Lung (tissue), 12 donors: ENCODE results near the gene GGNBP2. TPM values are rescaled to one million over a fixed set of nuclear protein-coding genes. Genes with fewer than 3 reads are reported as not detected.

Experiments
- ATAC-seq: fragments of 200-7000 bp; cut with Tn5 transposase; one replicate; pipeline ENCODE4 v1.9.1; 2020; ENCODE audit warnings: moderate number of reproducible peaks; ENCODE audit not compliant: insufficient read depth, low FRiP score
- DNase-seq, 3 donors: peaks; one replicate each; pipeline ENCODE4 v3.0.0-alpha.2; 2013 to 2017
- H3K27ac ChIP-seq, 2 donors: one replicate each; pipeline ENCODE4 v1.5.1; 2013; ENCODE audit warnings: mild to moderate bottlenecking in 2 of 2, moderate library complexity in 2 of 2, control low read depth in 1 of 2, inconsistent platforms in 1 of 2, low read depth in 1 of 2, low read length in 1 of 2
- H3K27me3 ChIP-seq, 3 donors: one replicate each; pipeline ENCODE4 v1.5.1; 2013; ENCODE audit warnings: low read length in 2 of 3; ENCODE audit not compliant: control insufficient read depth in 3 of 3, insufficient read depth in 3 of 3
- H3K36me3 ChIP-seq, 4 donors: one replicate each; pipeline ENCODE4 v1.5.1; 2013; ENCODE audit warnings: low read length in 4 of 4, mild to moderate bottlenecking in 1 of 4, moderate library complexity in 1 of 4; ENCODE audit not compliant: control insufficient read depth in 4 of 4, insufficient read depth in 4 of 4
- H3K4me1 ChIP-seq, 5 donors: one replicate each; pipeline ENCODE4 v1.5.1; 2013; ENCODE audit warnings: low read length in 5 of 5, mild to moderate bottlenecking in 2 of 5, moderate library complexity in 1 of 5; ENCODE audit not compliant: control insufficient read depth in 5 of 5, insufficient read depth in 5 of 5
- H3K4me3 ChIP-seq: one replicate; pipeline ENCODE4 v1.5.1; 2013; ENCODE audit warnings: mild to moderate bottlenecking, control low read depth, moderate library complexity
- H3K9ac ChIP-seq, 2 donors: one replicate each; pipeline ENCODE4 v1.5.1; 2013; ENCODE audit warnings: low read length in 2 of 2, control low read depth in 1 of 2; ENCODE audit not compliant: insufficient read depth in 1 of 2
- H3K9me3 ChIP-seq, 4 donors: one replicate each; pipeline ENCODE4 v1.5.1; 2013; ENCODE audit warnings: low read length in 3 of 4, mild to moderate bottlenecking in 1 of 4, moderate library complexity in 1 of 4; ENCODE audit not compliant: control insufficient read depth in 4 of 4, insufficient read depth in 3 of 4
- CTCF ChIP-seq: IDR thresholded peaks from 2 replicates; pipeline ENCODE4 v1.5.1; 2012; ENCODE audit warnings: mild to moderate bottlenecking; ENCODE audit errors: control extremely low read depth, extremely low read depth
- WGBS, 2 donors: extraction: QIAGEN DNeasy Blood & Tissue Kit; methylation state at CpG; one replicate each; pipeline ENCODE4 v1.1.7; 2013; 5-methylcytosine and 5-hydroxymethylcytosine counted together
- polyA plus RNA-seq, 2 donors: library from polyadenylated mRNA; stranded (reverse); fragments of 200-250 nt; gene quantifications; one replicate each; pipeline ENCODE4 v1.2.1, GENCODE V29; 2013
- total RNA-seq, 2 donors: library from RNA; depleted of rRNA in 1 of 2; stranded (reverse); fragments of >200 nt in 1 of 2; gene quantifications; one replicate each; pipeline ENCODE4 v1.2.1, GENCODE V29; 2014 to 2021
- donor health status: control.
- donor health status: control.
- donor health status: Bipolar disorder and iron deficiency.
- donor health status: healthy.
- donor health status: DM: yes; HTN: yes; CAD: no.

Gene GGNBP2
- total and polyA plus RNA-seq, 4 donors: 40.0 to 86.7 (median 58.5) TPM

- no peak overlapping the region for H3K9ac ChIP-seq
- no peak for DNase-seq
- no peak overlapping the region for H3K27ac ChIP-seq
- H3K36me3 ChIP-seq: no peaks in the 10 kb centered on the region
- H3K4me1 ChIP-seq: peaks cover 0 to 11% (median 0%) of the 10 kb centered on the region in 5 donors
- 95 to 97% methylated on average over 2 of the region's 2 CpGs for WGBS, 2 donors
- TF ChIP-seq CTCF: no peak
- H3K27me3 ChIP-seq: peaks cover 0 to 15% (median 5%) of the 10 kb centered on the region in 3 donors
- no peak for ATAC-seq
- H3K4me3 ChIP-seq: no peak overlapping the region
- no peaks in the 10 kb centered on the region for H3K9me3 ChIP-seq
Measured at GRCh38 chr17:36628576-36628975, 83.9 kb downstream of the GGNBP2 start.

- DNase-seq (peak; percentile 76 to 81 (median 76)), ATAC-seq (peak; percentile 86)
- no peak overlapping the region for H3K4me3 ChIP-seq
- WGBS, 2 donors: 20 to 26% methylated on average over 14 of the region's 14 CpGs
- H3K27me3 ChIP-seq: peaks cover 0 to 22% (median 7%) of the 10 kb centered on the region in 3 donors
- H3K9me3 ChIP-seq: no peaks in the 10 kb centered on the region
- peak; percentile 98 for TF ChIP-seq CTCF
- no peak overlapping the region for H3K27ac ChIP-seq
- peaks cover 0 to 11% (median 0%) of the 10 kb centered on the region in 5 donors for H3K4me1 ChIP-seq
- no peaks in the 10 kb centered on the region for H3K36me3 ChIP-seq
- no peak overlapping the region for H3K9ac ChIP-seq
Measured at GRCh38 chr17:36629252-36629847, 84.6 kb downstream of the GGNBP2 start.

GRCh38 chr17:36629970-36630502, 85.3 kb downstream of the GGNBP2 start:
- 61 to 81% methylated on average over 8 of the region's 8 CpGs for WGBS, 2 donors
- ATAC-seq: no peak
- Histone ChIP-seq H3K36me3 (no peaks in the 10 kb centered on the region), H3K9me3 (no peaks in the 10 kb centered on the region), H3K27me3 (peaks cover 0 to 29% (median 7%) of the 10 kb centered on the region in 3 donors), H3K4me3 (no peak overlapping the region), H3K27ac (no peak overlapping the region), H3K9ac (no peak overlapping the region), H3K4me1 (peaks cover 0 to 11% (median 0%) of the 10 kb centered on the region in 5 donors)
- no peak for TF ChIP-seq CTCF
- peak in 2 of 3 donors; percentile 26 to 29 for DNase-seq
